Kidney capillary endothelial cell (primary cell): ENCODE results near the gene TMEM225B.
"Not testable (repeated sequence)": the region's sequence is repeated elsewhere in the genome, so short reads cannot be mapped to it uniquely, and the experiment has no call there.

Experiments
- DNase-seq: peaks from one replicate; pipeline ENCODE4 v3.0.0-alpha.2; 2018; ENCODE audit warnings: low spot score

Gene TMEM225B

GRCh38 chr7:99623091-99623693 lies 25.1 kb downstream of the TMEM225B start:
- DNase-seq = no peak

- no peak for DNase-seq
These were observed 25.8 kb downstream of the TMEM225B start for GRCh38 chr7:99623702-99624447.

- DNase-seq = no peak
These were observed 26.4 kb downstream of the TMEM225B start for GRCh38 chr7:99624484-99624883.

- no peak for DNase-seq
These were observed 27.3 kb downstream of the TMEM225B start for GRCh38 chr7:99625321-99625720.

- DNase-seq = no peak
These were observed 27.9 kb downstream of the TMEM225B start for GRCh38 chr7:99625961-99626360.

GRCh38 chr7:99626661-99627060 lies 28.6 kb downstream of the TMEM225B start:
- DNase-seq = no peak

- DNase-seq = no peak
These were observed 29.4 kb downstream of the TMEM225B start for GRCh38 chr7:99627513-99627912.

- no peak for DNase-seq
These were observed 30.7 kb downstream of the TMEM225B start for GRCh38 chr7:99628471-99629465.

- no peak for DNase-seq
These were observed 31.6 kb downstream of the TMEM225B start for GRCh38 chr7:99629643-99630042.

GRCh38 chr7:99631295-99632109 lies 33.4 kb downstream of the TMEM225B start:
- DNase-seq = no peak

GRCh38 chr7:99637414-99637813 lies 39.3 kb downstream of the TMEM225B start:
- DNase-seq = not testable (repeated sequence)

- DNase-seq = no peak
These were observed 40.7 kb downstream of the TMEM225B start for GRCh38 chr7:99638731-99639130.

GRCh38 chr7:99639267-99639666 lies 41.2 kb downstream of the TMEM225B start:
- DNase-seq = no peak

GRCh38 chr7:99642027-99642426 lies 44.0 kb downstream of the TMEM225B start:
- DNase-seq = no peak

- no peak for DNase-seq
These were observed 45.4 kb downstream of the TMEM225B start for GRCh38 chr7:99643464-99643863.

GRCh38 chr7:99644431-99644830 lies 46.4 kb downstream of the TMEM225B start:
- no peak for DNase-seq

- DNase-seq = no peak
These were observed 47.5 kb downstream of the TMEM225B start for GRCh38 chr7:99645590-99645989.

GRCh38 chr7:99648843-99649242 lies 50.8 kb downstream of the TMEM225B start:
- DNase-seq = no peak

- no peak for DNase-seq
These were observed 53.2 kb downstream of the TMEM225B start for GRCh38 chr7:99651290-99651689.

- DNase-seq = no peak
These were observed 54.6 kb downstream of the TMEM225B start for GRCh38 chr7:99652671-99653070.

GRCh38 chr7:99653269-99653668 lies 55.2 kb downstream of the TMEM225B start:
- not testable (repeated sequence) for DNase-seq

GRCh38 chr7:99653754-99654153 lies 55.7 kb downstream of the TMEM225B start:
- no peak for DNase-seq
